Motor neuron (in vitro differentiated cells): ENCODE results near the gene CDH15. TPM values are rescaled to one million over a fixed set of nuclear protein-coding genes. Genes with fewer than 3 reads are reported as not detected.

Experiments
- ATAC-seq, 8 experiments: fragments of 200-7000 bp; cut with Tn5 transposase; replicated peaks in 6 of 8; 2 replicates each; pipeline ENCODE4 v1.8.0; 2021; ENCODE audit warnings: mild to moderate bottlenecking in 8 of 8, moderate library complexity in 8 of 8
- H3K27ac ChIP-seq, 2 donors: fragments of 250-450 bp; sonication (Bioruptor Pico); 2 replicates each; pipeline ENCODE4 v1.9.0; 2021; ENCODE audit warnings: antibody characterized with exemption in 2 of 2, mild to moderate bottlenecking in 2 of 2, moderate library complexity in 1 of 2
- H3K4me1 ChIP-seq, 2 donors: fragments of 250-450 bp; sonication (Bioruptor Pico); replicated peaks in 1 of 2; 2 replicates each; pipeline ENCODE4 v1.6.1; 2021; ENCODE audit warnings: antibody characterized with exemption in 2 of 2, mild to moderate bottlenecking in 2 of 2, moderate library complexity in 1 of 2
- H3K4me3 ChIP-seq, 5 donors: fragments of 250-450 bp; sonication (Bioruptor Pico); 2 replicates each; pipeline ENCODE4 v1.9.0; 2021; ENCODE audit warnings: antibody characterized with exemption in 5 of 5, mild to moderate bottlenecking in 5 of 5, moderate library complexity in 4 of 5
- WGBS, 10 experiments: fragments of 450-650 bp; shearing (Covaris generic); methylation state at CpG; one replicate each; pipeline ENCODE4 v1.0.0; 2022; 5-methylcytosine and 5-hydroxymethylcytosine counted together
- in situ Hi-C, 9 experiments: fragments of 400-800 bp; cut with MboI; loops; one replicate each; pipeline ENCODE4 v1.15.0; 2021; ENCODE audit warnings: low sequenced_read_pairs in 9 of 9, low pct_unique_long_range_greater_than_20kb in 2 of 9; ENCODE audit not compliant: unreplicated experiment in 9 of 9
- total RNA-seq, 8 experiments: library from RNA; unstranded; fragments of 300-600 nt; gene quantifications; 2 replicates each; pipeline versions ENCODE4 v1.2.3 to v1.2.4, GENCODE V29; 2022

CDH15 gene
- total RNA-seq = under 1 TPM in 6 of 8 experiments, not detected in 2; 0.11 to 0.38 (median 0.22) TPM

GRCh38 chr16:89171216-89172170 is at the start of gene CDH15:
Gene CDH15, plus strand, starts transcription at chr16:89171748. Its CDS starts 84 bp downstream, at chr16:89171832.
- no CpG with 5 or more reads among the region's 74 CpGs for WGBS, 10 experiments
- ATAC-seq = peak; percentile 76 to 93 (median 91)
- no peak within 1 kb of the TSS for H3K27ac ChIP-seq
- peaks cover 17 to 22% of the 10 kb centered on the region in 2 donors for H3K4me1 ChIP-seq
- in situ Hi-C loops = loop anchor here in 3 of 9 experiments (25.0 kb wide), 3 partner anchors 234 to 434 kb away; partner anchors contain the start of genes APRT (in 1 of the 3) and CDT1 (in 1 of the 3)
- peak within 1 kb of the TSS; percentile 23 to 36 (median 26) for H3K4me3 ChIP-seq

- no peak overlapping the region for H3K27ac ChIP-seq
- WGBS, 10 experiments = 60 to 100% methylated on average over 1 to 3 of the region's 11 CpGs; no CpG with 5 or more reads in 8 of the 10 experiments
- in situ Hi-C loops = no loop called here
- peaks cover 7 to 11% of the 10 kb centered on the region in 2 donors for H3K4me1 ChIP-seq
- H3K4me3 ChIP-seq = no peak overlapping the region
- peak in 1 of 8 experiments; percentile 17 for ATAC-seq
Observed at GRCh38 chr16:89122322-89122851, 49.2 kb upstream of the CDH15 start.

GRCh38 chr16:89123001-89123830 is 48.3 kb upstream of the CDH15 start:
- Histone ChIP-seq H3K4me3 (no peak overlapping the region), H3K27ac (no peak overlapping the region), H3K4me1 (peaks cover 4 to 9% of the 10 kb centered on the region in 2 donors)
- in situ Hi-C loops = no loop called here
- no peak for ATAC-seq
- 40 to 100% (median 90%) methylated on average over 1 to 13 of the region's 25 CpGs; no CpG with 5 or more reads in 6 of the 10 experiments for WGBS, 10 experiments

GRCh38 chr16:89123831-89124100 is 47.8 kb upstream of the CDH15 start:
- ATAC-seq = no peak
- H3K4me3 ChIP-seq = no peak overlapping the region
- H3K27ac ChIP-seq = no peak overlapping the region
- WGBS, 10 experiments = 80 to 100% (median 100%) methylated on average over 1 to 5 of the region's 12 CpGs; no CpG with 5 or more reads in 3 of the 10 experiments
- peaks cover under 1 to 3% of the 10 kb centered on the region in 2 donors for H3K4me1 ChIP-seq
- in situ Hi-C loops = no loop called here

GRCh38 chr16:89129378-89129777 is 42.2 kb upstream of the CDH15 start:
- Histone ChIP-seq H3K4me1 (no peaks in the 10 kb centered on the region), H3K4me3 (no peak overlapping the region), H3K27ac (no peak overlapping the region)
- in situ Hi-C loops = no loop called here
- 88 to 100% (median 100%) methylated on average over 1 of the region's 1 CpG; no CpG with 5 or more reads in 2 of the 10 experiments for WGBS, 10 experiments
- no peak for ATAC-seq

- WGBS, 10 experiments = 50 to 100% (median 93%) methylated on average over 1 to 5 of the region's 5 CpGs
- Histone ChIP-seq H3K4me3 (no peak overlapping the region), H3K27ac (no peak overlapping the region), H3K4me1 (no peaks in the 10 kb centered on the region)
- no peak for ATAC-seq
- in situ Hi-C loops = no loop called here
Observed at GRCh38 chr16:89130448-89130847, 41.1 kb upstream of the CDH15 start.

GRCh38 chr16:89131783-89132182 is 39.8 kb upstream of the CDH15 start:
- Histone ChIP-seq H3K27ac (no peak overlapping the region), H3K4me3 (no peak overlapping the region), H3K4me1 (peaks cover 0 to 12% of the 10 kb centered on the region in 2 donors)
- in situ Hi-C loops = no loop called here
- WGBS, 10 experiments = 67 to 100% (median 91%) methylated on average over 1 to 10 of the region's 17 CpGs; no CpG with 5 or more reads in 2 of the 10 experiments
- ATAC-seq = no peak

GRCh38 chr16:89132194-89133005 is 39.1 kb upstream of the CDH15 start:
- Histone ChIP-seq H3K4me1 (peaks cover 0 to 15% of the 10 kb centered on the region in 2 donors), H3K4me3 (no peak overlapping the region), H3K27ac (no peak overlapping the region)
- 20 to 90% (median 75%) methylated on average over 1 to 6 of the region's 22 CpGs; no CpG with 5 or more reads in 3 of the 10 experiments for WGBS, 10 experiments
- in situ Hi-C loops = no loop called here
- ATAC-seq = no peak

- no peak overlapping the region for H3K27ac ChIP-seq
- H3K4me3 ChIP-seq = no peak overlapping the region
- no peak for ATAC-seq
- peaks cover 0 to 15% of the 10 kb centered on the region in 2 donors for H3K4me1 ChIP-seq
- WGBS, 10 experiments = 80 to 100% (median 93%) methylated on average over 1 to 19 of the region's 25 CpGs; no CpG with 5 or more reads in 3 of the 10 experiments
- in situ Hi-C loops = no loop called here
Observed at GRCh38 chr16:89133457-89134127, 38.0 kb upstream of the CDH15 start.

- H3K4me1 ChIP-seq = peaks cover 0 to 15% of the 10 kb centered on the region in 2 donors
- WGBS, 10 experiments = 70 to 100% (median 100%) methylated on average over 1 to 17 of the region's 20 CpGs; no CpG with 5 or more reads in 3 of the 10 experiments
- no peak overlapping the region for H3K27ac ChIP-seq
- no peak for ATAC-seq
- in situ Hi-C loops = no loop called here
- no peak overlapping the region for H3K4me3 ChIP-seq
Observed at GRCh38 chr16:89134269-89134668, 37.3 kb upstream of the CDH15 start.

GRCh38 chr16:89135166-89135565 is 36.4 kb upstream of the CDH15 start:
- 60 to 100% (median 83%) methylated on average over 1 to 9 of the region's 11 CpGs; no CpG with 5 or more reads in 4 of the 10 experiments for WGBS, 10 experiments
- peaks cover 0 to 16% of the 10 kb centered on the region in 2 donors for H3K4me1 ChIP-seq
- no peak for ATAC-seq
- no peak overlapping the region for H3K4me3 ChIP-seq
- in situ Hi-C loops = no loop called here
- H3K27ac ChIP-seq = no peak overlapping the region
